Measurements from ENCODE around the gene CDH22. TPM values are rescaled to one million over a fixed set of nuclear protein-coding genes. Genes with fewer than 3 reads are reported as not detected.

Gene CDH22
- total RNA-seq, 1 donor from 2014 or later, result 0.41 TPM

- DNase-seq, result no peak
Observed at GRCh38 chr20:46240065-46240464, 68.2 kb downstream of the CDH22 start.

GRCh38 chr20:46237736-46238135 is 70.6 kb downstream of the CDH22 start:
- DNase-seq, result no peak

- no peak for DNase-seq
Observed at GRCh38 chr20:46237227-46237626, 71.1 kb downstream of the CDH22 start.

GRCh38 chr20:46235077-46235476 is 73.2 kb downstream of the CDH22 start:
- DNase-seq, result no peak

- DNase-seq, result no peak
Observed at GRCh38 chr20:46233701-46234100, 74.6 kb downstream of the CDH22 start.

- DNase-seq, result no peak
Observed at GRCh38 chr20:46232539-46232938, 75.8 kb downstream of the CDH22 start.

- peak; percentile 70 for DNase-seq
Observed at GRCh38 chr20:46230801-46231282, 77.5 kb downstream of the CDH22 start.

- no peak for DNase-seq
Observed at GRCh38 chr20:46230106-46230491, 78.2 kb downstream of the CDH22 start.

GRCh38 chr20:46229478-46230105 is 78.7 kb downstream of the CDH22 start:
- DNase-seq, result no peak

GRCh38 chr20:46228670-46229069 is 79.6 kb downstream of the CDH22 start:
- no peak for DNase-seq

- DNase-seq, result no peak
Observed at GRCh38 chr20:46227272-46227767, 81.0 kb downstream of the CDH22 start.

GRCh38 chr20:46226602-46227001 is 81.7 kb downstream of the CDH22 start:
- no peak for DNase-seq

- DNase-seq, result peak; percentile 50
Observed at GRCh38 chr20:46222521-46223007, 85.7 kb downstream of the CDH22 start.

GRCh38 chr20:46221256-46221833 is 87.0 kb downstream of the CDH22 start:
- DNase-seq, result peak; percentile 67

GRCh38 chr20:46220455-46221207 is 87.7 kb downstream of the CDH22 start:
- DNase-seq, result peak; percentile 82

- no peak for DNase-seq
Observed at GRCh38 chr20:46219920-46220319, 88.4 kb downstream of the CDH22 start.

GRCh38 chr20:46219190-46219589 is 89.1 kb downstream of the CDH22 start:
- DNase-seq, result no peak

- DNase-seq, result no peak
Observed at GRCh38 chr20:46218656-46219055, 89.6 kb downstream of the CDH22 start.

- DNase-seq, result no peak
Observed at GRCh38 chr20:46217583-46217982, 90.7 kb downstream of the CDH22 start.

- DNase-seq, result no peak
Observed at GRCh38 chr20:46216770-46217464, 91.4 kb downstream of the CDH22 start.

GRCh38 chr20:46215913-46216707 is 92.2 kb downstream of the CDH22 start:
- DNase-seq, result peak; percentile 21

All from tongue (tissue), 2 donors.